Activated CD4-positive, CD25-positive, alpha-beta regulatory T cell treated with anti-CD3 and anti-CD28 coated beads, Interleukin-2, amount 50 U/mL, for 16 hours (primary cell): Measurements from ENCODE around the gene URB2.
"Not testable (repeated sequence)": the region's sequence is repeated elsewhere in the genome, so short reads cannot be mapped to it uniquely, and the experiment has no call there.

Source experiments
- DNase-seq: peaks from one replicate; pipeline ENCODE4 v3.0.0-alpha.2; 2020; ENCODE audit warnings: low read depth, low spot score

URB2 gene

DNA sequence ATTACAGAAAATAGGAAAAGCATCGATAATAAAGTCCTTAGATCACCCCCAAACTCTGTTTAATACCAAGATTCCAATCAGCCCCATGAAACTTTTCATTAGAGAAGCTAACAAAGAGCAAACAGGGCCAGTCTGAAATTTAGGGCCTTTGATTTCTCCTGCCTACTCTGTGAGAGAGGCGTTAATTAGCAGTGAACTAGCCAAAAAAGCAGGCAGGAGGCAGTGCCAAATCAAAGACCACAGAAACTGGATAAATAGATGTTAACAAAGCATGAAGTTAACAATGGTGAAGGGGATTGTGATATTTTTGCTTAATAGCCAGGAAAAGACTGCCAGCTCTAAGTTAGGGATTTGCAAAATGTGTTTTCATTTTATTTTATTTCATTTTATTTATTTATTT lies 11.3 kb upstream of the URB2 start:
- no peak for DNase-seq

DNA sequence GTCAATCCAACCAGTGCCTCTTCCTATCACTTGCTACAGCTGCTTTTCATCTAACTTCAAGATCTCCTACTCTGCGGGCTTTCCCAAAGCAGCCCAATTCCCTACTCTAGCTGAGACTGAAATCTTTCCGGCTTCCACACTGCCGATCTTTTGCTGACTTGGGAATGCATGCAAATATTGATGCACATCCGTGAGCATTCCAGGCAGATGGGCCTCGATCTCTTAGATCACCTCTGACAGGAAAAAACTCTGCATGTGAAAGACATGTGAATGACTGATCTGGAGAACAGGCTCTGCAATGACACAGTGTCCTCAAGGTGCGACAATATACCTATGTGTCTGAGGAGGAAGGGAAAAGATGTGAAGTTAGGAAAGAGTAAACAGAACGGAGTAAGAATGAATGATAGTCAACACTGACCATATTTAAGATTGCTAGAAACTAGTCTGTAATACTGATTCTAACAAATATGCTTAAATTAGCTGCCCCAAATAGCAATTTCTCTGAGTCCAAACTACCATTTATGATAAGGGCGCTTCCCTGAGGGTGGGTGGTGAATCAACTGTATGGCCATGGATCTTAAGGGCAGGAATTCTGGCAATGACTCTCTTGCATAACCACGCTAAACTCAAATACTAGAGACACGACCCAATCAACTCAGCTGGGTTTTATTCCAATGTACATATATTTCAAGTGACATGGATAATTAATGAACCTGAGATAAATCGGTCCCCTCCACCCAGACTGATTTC lies 8.5 kb upstream of the URB2 start:
- no peak for DNase-seq

DNA sequence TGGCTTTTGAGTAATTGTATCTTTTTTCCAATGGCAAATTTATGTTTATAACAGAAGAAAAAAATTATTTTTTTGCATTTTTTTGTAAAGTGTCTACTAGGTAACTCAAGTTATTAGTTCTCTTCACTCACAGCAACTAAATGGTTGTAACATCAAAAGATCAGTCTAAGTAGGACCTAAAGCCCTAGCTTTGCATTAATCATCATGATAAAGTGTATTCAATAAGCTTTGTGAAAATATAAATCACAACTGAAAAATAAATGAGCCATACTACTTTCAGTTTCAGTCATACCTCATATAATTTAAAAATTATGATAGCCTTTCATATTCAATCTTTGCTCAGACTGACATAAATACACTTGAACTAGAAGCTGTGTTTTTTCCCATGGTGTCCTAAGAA lies 7.0 kb upstream of the URB2 start:
- no peak for DNase-seq

DNA sequence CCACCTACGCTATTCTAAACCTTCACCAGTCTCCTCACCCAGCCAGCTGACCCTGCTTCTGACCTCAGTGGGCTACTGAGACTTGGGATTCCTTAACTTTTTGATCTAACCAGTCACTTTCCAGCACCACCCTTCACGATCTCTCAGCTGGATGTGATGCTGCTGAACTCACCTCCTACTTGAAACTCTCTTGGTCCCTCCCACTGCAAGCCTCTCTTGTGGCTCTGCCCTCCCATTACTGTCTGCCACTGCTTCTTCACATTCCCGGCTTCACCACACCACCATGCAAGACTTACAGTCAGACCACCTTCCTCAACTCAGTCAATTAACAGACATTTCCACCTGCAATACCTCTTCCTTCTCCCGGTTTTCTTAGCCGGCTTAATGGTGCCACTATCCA lies 6.4 kb upstream of the URB2 start:
- DNase-seq: no peak

DNA sequence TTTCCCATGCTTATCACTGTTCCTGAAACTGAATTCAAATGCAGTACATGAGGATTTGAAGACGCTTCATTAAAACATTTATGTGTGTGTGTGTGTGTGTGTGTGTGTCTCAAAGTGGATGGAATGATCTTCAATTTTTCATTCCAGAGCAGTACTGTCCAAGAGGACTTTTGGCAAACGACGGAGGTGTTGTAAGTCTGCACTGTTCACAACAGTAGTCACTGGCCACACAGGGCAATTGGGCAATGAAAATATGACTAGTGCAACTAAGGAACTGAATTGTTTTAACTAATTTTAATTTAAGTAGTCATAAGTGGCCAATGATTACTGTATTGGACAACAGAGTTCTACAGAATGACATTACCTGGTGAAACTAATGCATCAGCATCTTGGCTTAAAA lies 5.2 kb upstream of the URB2 start:
- no peak for DNase-seq

DNA sequence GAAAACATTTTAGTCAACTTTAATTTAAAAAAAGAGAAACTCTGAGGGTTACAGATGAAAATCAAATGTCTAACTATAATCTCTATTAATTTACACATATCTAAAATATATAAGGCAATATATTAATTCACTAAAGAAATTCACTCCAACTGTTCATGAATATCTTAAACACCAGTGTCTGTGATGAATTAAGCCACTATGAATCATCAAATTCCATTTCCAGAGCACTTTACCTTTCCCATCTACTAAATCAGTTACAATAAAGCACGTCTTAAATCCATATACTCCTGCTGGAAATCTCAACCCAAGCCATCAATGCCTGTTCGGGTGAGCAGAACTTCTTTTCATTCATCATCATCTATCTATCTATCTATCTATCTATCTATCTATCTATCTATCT lies 4.4 kb upstream of the URB2 start:
- no peak for DNase-seq

DNA sequence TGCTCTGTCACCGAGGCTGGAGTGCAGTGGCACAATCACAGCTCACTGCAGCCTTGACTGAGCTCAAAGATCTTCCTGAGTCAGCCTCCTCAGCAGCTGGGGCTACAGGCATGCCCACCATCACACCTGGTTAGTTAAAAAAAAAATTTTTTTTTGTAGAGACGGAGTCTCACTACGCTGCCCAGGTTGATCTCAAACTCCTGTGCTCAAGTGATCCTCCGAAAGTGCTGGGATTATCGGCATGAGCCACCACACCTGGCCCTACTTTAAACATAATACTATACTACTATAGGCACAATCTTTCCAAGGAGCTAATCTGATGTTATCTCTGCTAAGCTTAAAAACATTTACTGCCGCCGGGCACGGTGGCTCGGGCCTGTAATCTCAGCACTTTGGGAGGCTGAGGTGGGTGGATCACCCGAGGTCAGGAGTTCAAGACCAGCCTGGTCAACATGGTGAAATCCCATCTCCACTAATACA lies 3.4 kb upstream of the URB2 start:
- not testable (repeated sequence) for DNase-seq

DNA sequence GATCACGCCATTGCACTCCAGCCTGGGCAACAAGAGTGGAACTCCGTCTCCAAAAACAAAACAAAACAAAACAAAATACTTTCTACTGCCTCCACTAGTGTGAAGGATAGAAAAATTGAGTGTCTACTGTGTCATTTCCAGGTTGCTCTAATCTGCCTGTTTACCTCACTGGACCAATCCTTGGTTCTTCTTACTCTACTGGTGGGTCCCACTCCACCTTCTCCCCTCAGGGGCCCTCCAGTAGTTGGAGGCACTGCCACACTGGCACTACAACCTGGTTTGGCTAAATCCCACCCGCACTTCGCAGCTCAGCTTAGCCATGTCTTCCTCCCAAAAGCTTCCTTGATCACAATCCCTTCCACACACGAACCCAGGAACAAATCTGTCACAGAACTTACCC lies 2.8 kb upstream of the URB2 start:
- DNase-seq: no peak

DNA sequence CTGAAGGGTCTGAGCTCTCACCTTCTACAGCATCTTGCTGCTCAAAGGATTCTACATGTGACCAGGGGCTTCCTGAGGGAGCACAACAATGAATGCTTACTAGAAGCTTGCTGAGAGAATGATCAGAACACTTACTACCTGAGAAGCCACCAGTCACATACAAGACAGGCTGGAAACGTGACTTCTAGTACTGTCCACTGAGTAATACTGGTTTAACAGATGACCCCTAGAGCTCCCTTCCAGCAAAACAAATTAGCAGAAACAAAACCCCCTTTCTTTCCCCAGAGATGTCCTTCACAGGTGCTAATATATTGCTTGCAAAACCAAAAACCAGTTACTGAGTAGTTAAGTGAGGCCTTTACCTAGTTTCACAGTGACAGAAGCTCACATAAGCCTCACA lies 2.2 kb upstream of the URB2 start:
- DNase-seq: no peak

DNA sequence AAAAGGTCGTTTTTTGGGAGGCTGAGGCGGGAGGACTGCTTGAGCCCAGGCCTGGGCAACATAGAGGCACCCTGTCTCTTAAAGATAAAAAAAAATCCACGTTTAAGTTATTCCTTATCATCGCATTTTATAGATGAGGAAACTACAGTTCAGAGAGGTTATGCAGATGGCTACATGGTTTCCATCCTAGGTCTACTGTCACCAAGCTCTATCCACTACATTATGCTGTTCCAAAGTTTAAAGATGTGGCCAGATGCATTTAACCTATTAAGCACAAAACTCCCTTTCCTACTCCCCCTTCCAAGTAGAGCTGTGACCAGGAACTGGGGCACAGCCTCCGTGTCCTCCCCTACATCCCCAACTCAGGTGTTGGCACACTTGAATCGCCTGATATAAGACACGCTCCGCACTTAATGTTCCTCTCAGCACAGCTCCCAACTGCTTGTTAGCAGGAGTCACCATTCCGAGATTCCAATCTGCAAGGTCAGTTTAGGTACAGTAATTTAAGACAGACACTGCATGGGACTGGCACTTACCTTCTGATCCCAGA lies 1.5 kb upstream of the URB2 start:
- DNase-seq: no peak

DNA sequence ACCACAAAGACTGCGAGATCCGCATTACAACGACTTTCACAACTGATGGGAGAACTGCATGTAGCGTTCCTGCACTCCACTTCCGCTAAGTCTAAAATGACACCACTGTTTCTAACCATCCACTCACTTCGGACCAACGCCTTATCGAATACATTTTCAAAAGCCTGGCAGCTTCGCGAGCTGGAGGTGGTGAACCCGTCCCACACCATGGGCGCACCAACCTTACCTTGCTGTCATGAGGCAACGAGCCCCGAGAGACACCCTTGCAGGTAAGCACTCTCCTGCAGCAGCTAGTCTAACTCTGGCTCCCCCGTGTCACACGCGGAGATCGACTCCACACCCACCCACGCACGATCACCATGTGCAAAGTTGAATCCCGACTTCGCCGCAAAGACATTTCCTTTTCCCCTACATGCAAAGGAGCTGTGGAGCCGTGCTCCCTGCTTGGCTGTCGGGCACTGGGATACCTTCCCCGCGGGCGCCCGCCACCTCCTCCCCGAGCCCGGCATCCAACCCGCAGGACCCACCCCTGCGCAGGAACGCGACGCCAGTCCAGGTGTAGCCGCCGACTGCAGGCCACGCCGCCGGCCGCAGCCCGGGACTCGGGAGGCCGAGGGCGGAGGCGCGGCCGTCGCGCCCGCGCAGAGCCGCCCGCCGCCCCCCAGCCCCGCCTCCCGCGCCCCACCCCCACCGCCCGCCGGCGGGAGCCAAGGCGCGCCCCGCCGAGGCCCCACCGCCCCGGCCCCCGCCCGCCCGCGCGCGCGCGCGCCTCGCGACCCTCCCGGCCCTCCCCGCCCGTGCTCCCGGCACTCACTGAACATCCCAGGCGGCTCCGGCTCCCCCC lies 754 bp upstream of the URB2 start:
- DNase-seq: peak; percentile 4

DNA sequence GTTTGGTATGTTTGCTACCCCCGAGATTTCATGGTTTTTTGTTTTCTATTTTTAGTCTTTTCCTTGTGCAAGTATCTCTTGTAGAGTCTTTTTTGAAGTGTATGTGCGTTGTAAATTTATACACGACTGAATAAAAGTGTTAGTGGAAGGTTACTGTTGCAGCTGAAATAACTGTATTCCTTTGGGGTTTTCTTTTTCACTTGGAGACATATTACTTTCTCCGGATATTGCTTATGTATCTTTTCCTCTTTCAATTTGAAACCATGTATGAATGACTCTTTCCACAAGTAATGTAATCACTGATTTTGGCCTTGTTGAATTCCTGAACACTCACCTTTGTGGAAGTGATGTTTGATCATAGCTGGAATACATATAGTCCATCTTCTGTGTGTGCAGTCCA lies 956 bp downstream of the URB2 start:
- no peak for DNase-seq

DNA sequence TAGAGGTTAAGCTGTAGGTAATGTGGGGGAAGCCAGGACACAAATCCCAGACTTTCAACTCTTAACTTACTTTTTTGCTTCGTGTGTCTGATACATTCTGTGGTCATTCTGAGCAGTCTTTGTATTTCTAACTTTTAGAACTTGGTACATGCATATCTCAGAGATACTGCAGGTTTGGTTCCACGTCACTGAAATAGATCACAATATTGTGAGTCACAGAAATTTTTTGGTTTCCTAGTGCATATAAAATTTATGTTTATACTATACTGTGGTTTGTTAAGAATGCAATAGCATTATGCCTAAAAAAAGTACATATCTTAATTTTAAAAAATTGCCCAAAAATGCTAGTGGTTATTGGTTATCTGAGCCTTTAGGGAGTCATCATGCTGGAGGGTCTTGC lies 3.2 kb downstream of the URB2 start:
- DNase-seq: no peak

DNA sequence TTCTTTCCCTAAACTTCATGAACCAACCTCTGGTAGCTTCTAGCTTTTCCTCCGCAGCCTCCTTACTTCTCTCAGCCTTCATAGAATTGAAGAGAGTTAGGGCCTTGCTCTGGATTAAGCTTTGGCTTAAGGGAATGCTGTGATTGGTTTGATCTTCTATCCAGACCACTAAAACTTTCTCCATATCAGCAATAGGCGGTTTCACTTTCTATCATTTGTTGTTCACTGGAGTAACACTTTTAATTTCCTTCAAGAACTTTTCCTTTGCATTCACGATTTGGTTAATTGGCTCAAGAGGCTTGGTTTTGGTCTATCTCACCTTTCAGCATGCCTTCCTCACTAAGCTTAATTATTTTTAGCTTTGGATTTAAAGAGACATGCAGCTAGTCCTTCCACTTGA lies 5.1 kb downstream of the URB2 start:
- no peak for DNase-seq

DNA sequence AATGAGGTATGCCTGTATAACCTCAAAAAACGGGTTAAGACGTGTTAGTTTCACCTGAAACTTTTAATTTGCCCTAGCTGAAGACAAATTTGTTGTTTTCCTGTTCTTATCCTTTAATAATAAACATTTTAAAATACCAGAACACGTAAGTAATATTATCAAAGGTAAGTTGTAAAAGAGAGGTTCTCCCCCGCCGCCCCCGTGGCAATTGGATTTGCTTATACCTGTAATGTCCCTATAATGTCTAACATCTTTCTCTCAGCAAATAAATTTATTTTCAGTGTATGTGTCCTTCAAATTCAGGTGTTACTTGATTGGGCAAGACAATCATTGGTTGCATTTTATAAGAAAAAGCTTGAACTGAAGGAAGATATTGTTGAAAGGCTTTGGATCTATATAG lies 5.9 kb downstream of the URB2 start:
- DNase-seq: no peak

DNA sequence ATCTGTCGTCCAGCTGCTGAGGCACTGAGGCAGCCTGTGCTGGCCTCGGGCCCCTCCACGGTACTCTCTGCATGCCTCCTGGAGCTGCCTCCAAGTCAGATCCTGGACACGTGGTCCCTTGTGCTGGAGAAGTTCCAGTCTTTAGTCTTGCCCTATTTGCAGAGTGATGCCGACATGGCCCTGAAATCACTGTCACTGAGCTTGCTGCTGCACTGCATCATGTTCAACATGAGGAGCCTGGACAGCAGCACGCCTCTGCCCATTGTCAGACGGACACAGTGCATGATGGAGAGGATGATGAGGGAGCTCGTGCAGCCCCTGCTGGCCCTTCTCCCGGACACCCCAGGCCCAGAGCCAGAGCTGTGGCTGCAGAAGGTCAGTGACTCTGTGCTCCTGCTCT lies 10.0 kb downstream of the URB2 start:
- DNase-seq: no peak

DNA sequence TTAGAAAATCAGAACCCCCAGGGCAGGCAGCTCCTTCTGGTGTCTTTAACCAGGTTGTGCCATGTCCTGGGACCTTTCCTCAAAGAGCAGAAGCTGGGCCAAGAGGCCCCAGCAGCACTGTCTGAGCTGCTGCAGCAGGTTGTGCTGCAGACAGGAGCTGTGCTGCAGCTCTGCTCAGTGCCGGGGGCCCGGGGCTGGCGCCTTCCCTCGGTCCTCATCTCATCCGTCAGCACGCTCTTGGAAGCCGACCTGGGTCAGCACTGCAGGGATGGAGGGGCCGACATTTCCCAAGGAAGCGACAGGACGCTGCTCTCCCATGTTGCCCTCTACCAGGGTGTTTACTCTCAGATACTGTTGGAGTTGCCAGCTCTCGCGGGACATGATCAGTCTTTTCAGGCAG lies 11.7 kb downstream of the URB2 start:
- no peak for DNase-seq

DNA sequence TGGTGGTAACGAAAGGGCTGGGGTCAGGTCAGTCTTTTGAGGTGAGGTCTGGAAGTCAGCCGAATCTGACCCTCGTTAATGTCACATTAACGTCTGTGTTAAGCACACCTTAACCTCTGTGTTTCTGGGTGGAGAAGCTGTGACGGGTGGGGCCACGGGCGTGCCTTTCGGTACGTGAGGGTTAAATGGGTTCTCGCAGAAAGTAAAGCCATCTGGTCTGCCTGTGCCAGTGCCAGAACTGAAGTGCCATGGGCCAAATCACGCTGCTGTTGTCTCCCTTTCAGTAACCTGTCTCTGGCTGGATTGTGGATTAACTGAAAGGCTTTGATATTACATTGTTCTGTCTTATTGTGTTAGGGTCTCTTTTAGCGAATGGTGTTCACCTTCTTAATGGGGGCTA lies 14.4 kb downstream of the URB2 start:
- no peak for DNase-seq

DNA sequence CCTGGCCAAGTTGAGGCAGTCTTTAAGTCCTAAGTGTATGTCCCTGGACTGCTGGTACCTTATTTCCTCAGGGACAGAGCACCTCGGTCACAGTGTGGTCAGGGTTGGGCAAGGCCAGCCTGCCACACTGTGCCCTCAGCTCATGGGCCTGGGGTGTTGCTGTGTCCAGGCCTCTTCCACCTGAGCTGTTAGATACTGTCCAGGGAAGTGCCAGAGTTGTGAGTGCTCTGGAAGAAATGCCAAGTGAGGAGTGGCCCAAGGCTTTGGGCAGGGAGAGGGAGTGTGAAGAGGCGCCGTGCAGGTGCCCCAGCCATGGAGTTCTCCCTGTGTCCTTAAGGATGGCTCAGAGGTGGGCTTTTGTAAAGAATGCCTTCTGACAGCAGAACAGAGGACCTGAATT lies 15.3 kb downstream of the URB2 start:
- DNase-seq: no peak

DNA sequence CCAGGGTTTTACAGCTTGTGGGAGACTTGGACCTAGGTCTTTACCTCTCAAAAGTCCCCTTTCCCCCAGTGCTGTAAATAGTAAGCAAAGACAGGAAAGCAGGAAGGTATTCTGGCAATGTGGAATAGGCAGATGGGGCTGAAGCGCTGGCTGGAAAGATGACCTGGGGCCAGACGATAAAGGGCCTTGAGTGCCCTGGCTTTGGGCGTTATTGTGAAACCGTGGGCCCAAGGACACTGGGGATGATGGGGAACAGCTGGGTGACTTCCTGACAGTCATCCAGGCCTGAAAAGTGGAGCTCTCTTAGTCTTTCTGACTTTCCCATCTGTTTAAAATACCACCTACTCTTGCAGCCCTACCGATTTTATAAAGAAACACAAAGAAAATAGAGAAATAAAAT lies 16.3 kb downstream of the URB2 start:
- no peak for DNase-seq

DNA sequence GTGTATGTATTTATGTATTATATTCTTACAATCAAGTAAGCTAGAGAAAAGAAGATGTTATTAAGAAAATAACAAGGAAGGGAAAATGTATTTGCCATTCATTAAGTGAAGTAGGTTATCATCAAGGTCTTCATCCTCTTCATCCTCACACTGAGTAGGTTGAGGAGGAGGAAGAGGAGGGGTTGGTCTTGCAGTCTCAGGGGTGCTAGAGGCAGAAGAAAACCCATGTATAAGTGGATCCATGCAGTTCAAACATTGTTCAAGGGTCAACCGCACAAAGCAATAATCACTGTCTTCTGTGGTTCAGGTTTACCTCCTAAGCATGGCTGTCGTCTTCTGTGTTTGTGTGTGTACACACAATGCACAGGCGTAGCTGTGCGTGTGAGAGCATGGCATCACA lies 16.9 kb downstream of the URB2 start:
- DNase-seq: no peak

DNA sequence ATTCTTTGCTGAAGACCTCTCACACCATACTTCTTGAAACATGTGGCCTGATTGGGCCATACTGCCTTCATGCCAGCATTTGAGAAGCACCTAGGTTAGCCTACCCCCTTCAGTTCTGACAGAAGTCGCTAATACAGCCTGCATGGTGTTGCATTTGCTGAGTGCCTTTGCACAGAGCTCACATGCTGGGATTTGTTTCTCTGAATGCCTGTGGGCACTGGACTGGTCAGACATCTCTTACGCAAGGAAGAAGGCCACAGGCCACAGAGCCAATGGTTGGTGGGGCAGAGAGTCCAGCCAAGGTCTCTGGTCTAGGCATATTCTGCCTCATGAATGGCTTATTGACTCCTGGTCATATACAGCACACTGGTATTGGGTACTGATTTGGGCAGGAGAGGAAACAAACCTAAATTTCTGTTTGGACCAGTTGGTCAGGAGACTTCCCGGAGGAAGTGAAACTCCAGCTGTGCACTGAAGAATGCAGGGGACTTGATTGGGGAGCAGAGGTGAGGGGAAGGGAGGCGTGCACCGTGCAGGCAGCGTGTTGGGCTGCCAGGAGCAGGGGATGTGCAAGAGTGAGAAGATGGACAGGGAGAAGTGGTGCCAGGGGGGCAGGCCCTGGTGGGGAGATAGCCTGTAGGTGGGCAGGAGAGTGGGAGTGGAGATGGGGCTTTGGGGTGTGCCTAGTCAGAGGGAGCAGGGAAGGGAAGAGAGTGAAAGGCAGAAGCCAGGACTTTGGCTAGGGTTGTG lies 18.1 kb downstream of the URB2 start:
- DNase-seq: no peak
